NOMO-1 treated with DMSO at 0.1 percent for 48 hours (cell line): ENCODE results near the gene SSC5D.

ENCODE experiments used
- DNase-seq: peaks from one replicate; lab custom pipeline; 2025; ENCODE audit not compliant: unreplicated experiment; lab: John Stamatoyannopoulos, UW

Gene SSC5D

DNA sequence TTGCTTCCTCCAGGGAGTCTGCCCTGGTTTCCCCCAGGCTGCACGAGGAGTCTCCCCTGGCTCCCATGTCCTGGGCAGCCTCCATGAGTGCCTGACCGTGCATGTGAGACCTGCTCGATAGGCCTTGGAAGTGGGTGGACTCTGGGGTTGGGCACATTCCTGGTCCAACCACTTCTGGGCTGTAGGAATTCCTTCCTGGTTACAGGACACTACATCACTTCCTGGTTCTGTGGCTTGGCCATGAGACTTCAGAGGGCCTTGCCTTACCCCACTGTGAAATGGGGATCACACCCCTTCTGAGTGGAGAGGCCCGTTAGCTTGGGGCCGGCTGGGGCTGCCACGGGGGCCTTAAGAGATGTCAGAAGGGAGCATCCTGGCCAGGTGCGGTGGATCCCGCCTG, 15.8 kb upstream of the SSC5D start:
- no peak for DNase-seq

DNA sequence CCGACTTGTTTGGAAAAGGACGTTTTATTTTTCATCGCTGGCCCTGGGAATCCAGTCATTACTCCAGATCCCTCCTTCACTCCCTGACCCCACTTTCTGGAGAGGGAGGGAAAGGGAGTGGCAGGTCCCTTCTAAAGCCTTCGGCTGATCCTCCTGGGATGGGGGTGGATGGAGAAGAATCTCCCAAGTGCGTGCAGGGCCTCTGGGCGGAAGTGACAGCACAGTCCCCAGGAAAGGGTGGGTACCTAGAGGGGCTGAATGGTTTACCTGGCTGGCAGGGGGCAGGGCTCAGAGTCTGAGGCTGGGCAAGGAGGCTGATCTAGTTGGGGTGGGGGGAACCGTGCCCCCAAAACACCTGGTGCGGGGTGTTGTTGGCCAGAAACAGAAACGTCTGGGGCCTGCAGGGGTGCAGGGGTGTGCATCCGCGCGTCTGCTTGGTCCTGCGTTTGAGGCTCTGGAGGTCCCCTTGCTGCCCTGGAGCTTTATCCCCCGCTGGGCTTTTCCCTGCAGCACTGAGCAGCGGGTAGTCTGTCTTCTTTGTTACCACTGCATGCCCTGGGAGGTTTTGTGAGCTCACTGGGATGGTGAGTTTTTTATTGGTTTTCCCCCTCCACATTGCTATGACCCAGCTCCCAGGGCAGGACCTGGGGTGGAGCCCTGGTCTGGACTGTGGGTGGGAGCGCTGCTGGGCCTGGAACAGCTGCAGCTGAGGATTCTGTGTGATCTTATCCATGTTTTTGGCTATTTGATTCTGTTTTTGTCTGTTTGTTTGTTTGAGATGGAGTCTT, 14.8 kb upstream of the SSC5D start:
- DNase-seq, result no peak

GRCh38 chr19:55474269-55475265, 13.7 kb upstream of the SSC5D start:
- no peak for DNase-seq

DNA sequence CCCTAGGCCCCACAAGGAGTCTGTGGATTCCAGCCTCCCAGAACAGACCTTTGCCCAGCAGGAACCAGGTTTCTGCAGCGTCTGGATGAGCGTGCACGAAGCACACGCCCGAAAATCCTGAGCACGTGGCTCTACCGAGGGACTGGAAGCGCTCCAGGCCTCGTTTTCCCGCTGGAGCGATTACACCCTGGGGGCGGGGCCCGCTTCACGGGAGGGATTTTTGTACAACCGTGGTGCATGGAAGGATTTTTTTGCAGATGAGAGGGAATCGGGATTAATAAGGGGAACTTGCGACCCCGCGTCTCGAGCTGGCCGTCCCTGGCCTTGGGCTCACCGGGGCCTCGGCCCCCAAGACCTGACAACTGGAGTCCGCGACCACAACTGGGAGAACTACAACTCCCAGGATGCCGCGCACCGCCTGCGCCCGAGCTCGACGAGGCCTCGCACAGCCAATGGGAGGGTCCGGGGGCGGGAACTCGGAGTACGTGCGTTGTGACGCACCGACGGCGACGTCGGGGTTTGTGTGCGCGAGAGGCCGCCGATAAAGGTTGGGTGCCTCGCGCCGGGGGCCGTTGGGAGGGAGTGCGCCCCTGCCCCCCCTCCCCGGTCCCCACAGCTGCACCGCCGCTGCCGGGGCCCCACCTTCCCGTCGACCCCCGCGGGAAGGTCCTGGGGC, 12.0 kb upstream of the SSC5D start, which contains the start of gene ZNF628:
ZNF628 (plus strand) TSS at position 518 of the 676 bp plus-strand sequence. CDS start 3,294 bp downstream, outside the sequence.
- DNase-seq, result peak; percentile 93

DNA sequence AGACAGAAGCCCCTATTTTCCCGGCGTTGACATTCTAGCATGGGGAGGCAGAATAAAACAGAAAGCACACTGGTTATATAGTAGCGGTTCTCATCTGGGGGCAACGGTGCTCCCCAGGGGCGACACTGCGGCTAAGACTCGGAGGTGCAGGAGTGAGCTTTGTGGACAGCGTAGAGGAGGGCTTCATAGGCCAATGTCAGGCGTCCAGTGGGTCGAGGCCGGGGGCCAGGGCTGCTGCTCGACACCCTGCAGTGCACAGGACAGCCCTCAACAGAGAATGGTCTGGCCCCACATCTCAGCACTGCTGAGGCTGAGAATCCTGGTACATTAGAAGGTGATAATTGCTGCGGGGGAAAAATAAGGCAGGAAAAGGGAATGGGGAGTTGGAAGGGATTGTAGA, 10.3 kb upstream of the SSC5D start:
- DNase-seq, result no peak

DNA sequence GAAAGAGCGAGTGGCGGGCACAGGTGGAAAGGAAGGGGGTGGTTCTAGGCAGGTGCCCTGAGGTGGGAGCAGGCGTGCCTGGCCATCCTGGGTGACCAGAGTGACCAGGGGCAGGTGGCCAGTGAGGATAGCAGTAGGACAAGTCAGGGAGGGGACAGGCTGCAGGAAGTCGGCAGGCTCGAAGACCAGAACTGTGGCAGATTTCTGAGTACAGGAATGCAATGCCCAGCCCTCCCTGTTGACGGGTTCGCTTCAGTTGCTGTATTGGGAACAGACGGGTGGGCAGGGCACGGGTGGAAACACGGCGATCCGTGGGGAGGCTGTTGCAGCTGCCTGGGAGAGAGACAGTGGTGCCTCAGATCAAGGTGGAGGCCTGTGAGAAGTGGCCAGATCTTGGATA, 9.9 kb upstream of the SSC5D start:
- DNase-seq, result no peak

DNA sequence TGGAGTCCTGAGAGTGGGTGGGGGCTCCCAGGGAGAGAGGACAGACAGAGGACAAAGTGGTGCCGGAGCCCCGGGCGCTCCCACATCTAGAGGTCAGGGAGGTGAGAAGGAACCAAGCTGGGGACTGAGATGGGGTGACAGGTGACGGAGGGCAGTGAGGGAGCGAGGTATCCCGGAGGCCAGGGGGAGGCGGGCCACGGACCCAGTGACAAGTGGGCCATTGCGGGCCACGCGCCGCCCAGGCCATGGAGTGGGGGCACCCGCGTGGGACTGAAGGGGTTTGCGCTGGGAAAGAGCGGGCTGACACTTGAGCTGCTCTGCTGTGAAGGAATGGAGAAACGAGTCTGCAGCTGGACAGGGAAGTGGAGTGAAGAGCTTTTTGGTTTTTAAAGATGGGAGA, 9.2 kb upstream of the SSC5D start:
- DNase-seq, result no peak

- no peak for DNase-seq
These were observed 8.6 kb upstream of the SSC5D start for GRCh38 chr19:55479451-55480230.

- DNase-seq, result no peak
These were observed 7.0 kb upstream of the SSC5D start for GRCh38 chr19:55481148-55481793.

- no peak for DNase-seq
These were observed 6.5 kb upstream of the SSC5D start for GRCh38 chr19:55481794-55482155.

DNA sequence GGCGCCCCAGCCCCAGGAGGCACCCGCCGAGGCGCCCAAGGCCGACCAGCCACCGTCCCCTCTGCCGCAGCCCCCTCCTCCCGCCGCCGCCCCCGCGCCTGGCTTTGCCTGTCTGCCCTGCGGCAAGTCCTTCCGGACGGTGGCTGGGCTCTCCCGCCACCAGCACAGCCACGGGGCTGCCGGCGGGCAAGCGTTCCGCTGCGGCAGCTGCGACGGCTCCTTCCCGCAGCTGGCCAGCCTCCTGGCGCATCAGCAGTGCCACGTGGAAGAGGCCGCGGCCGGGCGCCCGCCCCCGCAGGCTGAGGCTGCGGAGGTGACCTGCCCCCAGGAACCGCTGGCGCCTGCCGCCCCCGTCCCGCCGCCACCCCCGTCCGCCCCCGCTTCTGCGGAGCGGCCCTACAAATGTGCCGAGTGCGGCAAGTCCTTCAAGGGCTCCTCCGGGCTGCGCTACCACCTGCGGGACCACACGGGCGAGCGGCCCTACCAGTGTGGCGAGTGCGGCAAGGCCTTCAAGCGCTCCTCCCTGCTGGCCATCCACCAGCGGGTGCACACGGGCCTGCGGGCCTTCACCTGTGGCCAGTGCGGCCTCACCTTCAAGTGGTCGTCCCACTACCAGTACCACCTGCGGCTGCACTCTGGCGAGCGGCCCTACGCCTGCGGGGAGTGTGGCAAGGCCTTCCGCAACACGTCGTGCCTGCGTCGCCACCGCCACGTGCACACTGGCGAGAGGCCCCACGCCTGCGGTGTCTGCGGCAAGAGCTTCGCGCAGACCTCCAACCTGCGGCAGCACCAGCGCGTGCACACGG, 5.9 kb upstream of the SSC5D start:
- DNase-seq, result no peak

- DNase-seq, result no peak
These were observed 5.1 kb upstream of the SSC5D start for GRCh38 chr19:55482967-55483705.

GRCh38 chr19:55483706-55484592, 4.3 kb upstream of the SSC5D start:
- DNase-seq, result no peak

DNA sequence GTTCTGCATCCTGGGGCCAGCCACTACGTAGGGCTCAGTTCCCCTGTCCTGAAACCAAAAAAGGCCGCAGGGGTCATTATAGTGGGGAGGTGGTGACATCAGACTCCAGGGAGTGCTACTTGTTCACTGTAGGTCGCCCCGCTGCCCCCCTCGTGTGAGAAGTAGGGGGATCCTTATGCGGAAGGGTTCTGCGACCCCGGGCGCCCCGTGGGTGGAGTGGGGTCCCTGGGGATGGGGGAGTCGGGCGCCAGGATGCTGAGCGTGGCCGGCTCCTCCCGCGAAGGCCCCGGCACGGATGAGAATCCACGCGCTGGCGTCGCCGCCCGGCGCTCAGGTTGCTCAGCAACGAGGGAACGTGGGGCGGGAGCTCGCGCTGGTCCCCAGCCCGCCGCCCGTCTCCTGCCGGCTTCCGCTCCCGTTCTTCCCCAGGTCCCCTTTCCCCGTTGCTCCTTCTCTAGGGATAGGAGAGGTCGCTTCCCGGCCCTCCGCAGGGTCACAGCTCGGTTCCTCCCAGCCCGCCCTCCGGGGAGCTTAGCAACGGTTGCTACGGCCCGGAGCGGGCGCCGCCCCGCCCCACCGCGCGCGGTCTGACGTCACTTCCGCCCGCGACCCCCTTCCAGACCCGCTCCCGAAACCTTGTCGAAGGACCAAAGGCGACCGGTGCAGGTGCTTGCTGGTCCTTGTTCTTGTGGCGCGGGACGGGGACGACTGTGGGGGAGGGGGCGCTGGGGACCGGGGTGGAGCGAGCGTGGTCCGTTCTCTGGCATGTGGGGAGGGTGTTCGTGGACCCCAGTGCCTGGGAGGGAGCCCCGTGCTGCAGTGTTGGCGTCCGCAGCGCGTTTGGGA, 3.4 kb upstream of the SSC5D start, which contains the start of gene NAT14:
NAT14 (plus strand) TSS at position 596 of the 846 bp plus-strand sequence. CDS start 521 bp downstream, outside the sequence.
- peak; percentile 29 for DNase-seq

DNA sequence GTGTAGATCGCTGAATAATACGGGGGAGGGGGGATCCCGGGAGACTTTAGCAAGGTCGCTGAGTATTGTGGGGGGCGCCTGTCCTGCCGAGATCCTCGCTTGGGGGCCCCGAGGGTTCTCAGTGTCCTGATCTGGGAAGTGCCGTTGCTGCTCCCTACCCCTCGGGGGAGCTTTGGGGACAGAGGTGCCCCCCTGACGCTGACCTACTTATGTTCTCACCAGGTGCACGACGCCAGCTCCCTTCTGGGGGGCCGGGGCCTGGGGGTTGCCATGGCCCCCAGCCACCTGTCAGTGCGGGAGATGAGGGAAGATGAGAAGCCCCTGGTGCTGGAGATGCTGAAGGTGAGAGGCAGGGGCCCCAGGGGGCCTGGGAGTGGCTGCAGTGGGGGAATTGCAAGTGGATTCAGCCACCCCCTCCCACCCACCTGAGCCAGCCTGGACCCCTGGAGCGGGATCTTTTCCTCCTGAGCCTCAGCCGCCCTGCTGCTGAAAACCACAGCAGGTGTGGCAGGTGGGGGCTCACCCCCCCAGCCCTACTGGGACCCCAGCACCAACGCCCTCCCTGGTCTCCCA, 2.7 kb upstream of the SSC5D start:
- DNase-seq, result no peak
